K562 (cell line): Measurements from ENCODE around the gene NAP1L1. TPM values are rescaled to one million over a fixed set of nuclear protein-coding genes. Genes with fewer than 3 reads are reported as not detected.
A peak's percentile ranks its signal among the peaks of the same experiment; 100 is the strongest.

Source experiments
- ATAC-seq: fragments of 200-7000 bp; cut with Tn5 transposase; 3 replicates; pipeline ENCODE4 v1.9.1; 2020; ENCODE audit warnings: moderate library complexity
- BruUV-seq: library from RNA; stranded (reverse); fragments of 400-500 nt; replicated peaks from 2 replicates; lab custom pipeline; 2021; lab: Mats Ljungman, UMichigan
- CTCF ChIA-PET: fragments of 300-600 bp; formaldehyde crosslinking; extraction: SDS; loops from one replicate; lab custom pipeline; 2021; ENCODE audit warnings: low intra/inter-chr PET ratio; lab: Yijun Ruan, JAX
- POLR2A ChIA-PET: fragments of 300-600, 350-650 bp; sonication (Branson Sonifier 250); formaldehyde crosslinking; extraction: SDS; loops from one replicate; lab custom pipeline; 2021; ENCODE audit warnings: antibody characterized with exemption, inconsistent platforms; lab: Yijun Ruan, JAX
- DNase-seq, 4 experiments: peaks; one replicate each; pipeline versions ENCODE4 v3.0.0 to v3.0.0-alpha.2; 2011 to 2018; ENCODE audit warnings: low spot score in 3 of 4, mixed read lengths in 3 of 4; ENCODE audit errors: extremely low read depth in 1 of 4
- FAIRE-seq: peaks from 2 replicates; lab custom pipeline; 2011; peaks lifted over from hg19 to GRCh38; lab: Jason Lieb, UNC
- H2AFZ ChIP-seq: 2 replicates; pipeline ENCODE4 v1.6.0; 2011; ENCODE audit warnings: low read depth, low read length, control low read depth, inconsistent platforms
- H3K27ac ChIP-seq: fragments of 200-600 bp; 3 replicates; pipeline ENCODE4 v1.8.0; 2011; ENCODE audit warnings: low read depth, mild to moderate bottlenecking, control low read depth, inconsistent platforms, low read length, moderate library complexity, mixed read lengths; ENCODE audit errors: extremely low read depth
- H3K27me3 ChIP-seq, 2 experiments: fragments of 300-600 bp in 1 of 2; 2 replicates in 1 of 2; 3 replicates in 1 of 2; pipeline versions ENCODE4 v1.6.0 to v1.8.0; 2011; ENCODE audit warnings: inconsistent platforms in 2 of 2, low read length in 2 of 2, mild to moderate bottlenecking in 1 of 2, mixed read lengths in 1 of 2, moderate library complexity in 1 of 2; ENCODE audit not compliant: control insufficient read depth in 2 of 2, insufficient read depth in 2 of 2
- H3K36me3 ChIP-seq: fragments of 300-600 bp; 3 replicates; pipeline ENCODE4 v1.8.0; 2011; ENCODE audit warnings: mild to moderate bottlenecking, low read length, inconsistent platforms; ENCODE audit not compliant: control insufficient read depth, insufficient read depth
- H3K4me1 ChIP-seq, 2 experiments: fragments of 200-600 bp in 1 of 2; replicated peaks in 1 of 2; 2 replicates in 1 of 2; 3 replicates in 1 of 2; pipeline versions ENCODE4 v1.5.1 to v1.8.0; 2011; ENCODE audit warnings: inconsistent platforms in 2 of 2, low read length in 2 of 2, mild to moderate bottlenecking in 1 of 2, mixed read lengths in 1 of 2, moderate library complexity in 1 of 2; ENCODE audit not compliant: control insufficient read depth in 2 of 2, insufficient read depth in 2 of 2
- H3K4me2 ChIP-seq: 2 replicates; pipeline ENCODE4 v1.6.1; 2011; ENCODE audit warnings: low read length, control low read depth, inconsistent platforms, mixed read lengths; ENCODE audit not compliant: insufficient read depth
- H3K4me3 ChIP-seq: fragments of 200-600 bp; sonication (generic), shearing (Covaris generic); 2 replicates; pipeline ENCODE4 v1.5.1; 2016; ENCODE audit warnings: control low read depth, inconsistent platforms
- H3K79me2 ChIP-seq: fragments of 200-600 bp; 3 replicates; pipeline ENCODE4 v1.8.0; 2011; ENCODE audit warnings: low read length, inconsistent platforms; ENCODE audit not compliant: control insufficient read depth, insufficient read depth
- H3K9ac ChIP-seq, 2 experiments: 2 replicates each; pipeline versions ENCODE4 v1.6.0 to v1.6.1; 2011; ENCODE audit warnings: low read depth in 2 of 2, low read length in 2 of 2, control low read depth in 1 of 2, inconsistent platforms in 1 of 2, mild to moderate bottlenecking in 1 of 2, mixed read lengths in 1 of 2; ENCODE audit not compliant: insufficient read depth in 1 of 2
- H3K9me1 ChIP-seq: one replicate; pipeline ENCODE4 v1.6.0; 2011; ENCODE audit warnings: inconsistent platforms, mild to moderate bottlenecking, low read length, moderate library complexity; ENCODE audit not compliant: control insufficient read depth, insufficient read depth
- H3K9me3 ChIP-seq: replicated peaks from 2 replicates; pipeline ENCODE4 v1.5.1; 2011; ENCODE audit warnings: low read depth, low read length, inconsistent platforms; ENCODE audit not compliant: control insufficient read depth, insufficient read depth
- H4K20me1 ChIP-seq: replicated peaks from 2 replicates; pipeline ENCODE4 v1.6.1; 2011; ENCODE audit warnings: low read length, inconsistent platforms, mixed read lengths; ENCODE audit not compliant: control insufficient read depth, insufficient read depth
- DMBX1 ChIP-seq: fragments of 250-450 bp; sonication (Bioruptor Pico); IDR thresholded peaks from 2 replicates; pipeline ENCODE4 v1.8.0; 2022; ENCODE audit warnings: inconsistent platforms, mild to moderate bottlenecking, moderate library complexity, borderline replicate concordance
- ETV6 ChIP-seq, 3 experiments: fragments of 150-350 bp in 1 of 3; sonication (generic) in 1 of 3; formaldehyde crosslinking in 1 of 3; IDR thresholded peaks; 2 replicates each; pipeline versions ENCODE4 v1.6.1 to v1.8.0; 2014 to 2022; ENCODE audit warnings: borderline replicate concordance in 2 of 3, low read depth in 2 of 3, antibody characterized with exemption in 1 of 3, low read length in 1 of 3, mild to moderate bottlenecking in 1 of 3, missing genetic modification reagents in 1 of 3
- KAT2B ChIP-seq: IDR thresholded peaks from one replicate; pipeline ENCODE4 v1.6.1; 2012; ENCODE audit warnings: low read depth, mild to moderate bottlenecking, control low read depth, inconsistent platforms, low read length, moderate library complexity
- KLF16 ChIP-seq: IDR thresholded peaks from 2 replicates; pipeline ENCODE4 v1.6.1; 2016; ENCODE audit warnings: antibody characterized with exemption
- PHF8 ChIP-seq: fragments of 200-600 bp; sonication (generic); IDR thresholded peaks from 2 replicates; pipeline ENCODE4 v1.6.1; 2012; ENCODE audit warnings: mixed run types, mild to moderate bottlenecking, inconsistent platforms, low read length, moderate library complexity, borderline replicate concordance
- RCOR1 ChIP-seq, 2 experiments: IDR thresholded peaks; 2 replicates each; pipeline ENCODE4 v1.6.1; 2012; ENCODE audit warnings: low read depth in 2 of 2, low read length in 2 of 2, borderline replicate concordance in 1 of 2, improper control_type of control experiment in 1 of 2
- SREBF2 ChIP-seq: sonication (generic); formaldehyde crosslinking; IDR thresholded peaks from 2 replicates; pipeline ENCODE4 v1.4.0; 2020; ENCODE audit warnings: mild to moderate bottlenecking, missing genetic modification reagents
- ZFX ChIP-seq: sonication (generic); formaldehyde crosslinking; IDR thresholded peaks from 2 replicates; pipeline ENCODE4 v1.8.0; 2022; ENCODE audit warnings: mild to moderate bottlenecking, missing genetic modification reagents, moderate library complexity
- ZNF717 ChIP-seq: fragments of 250-450 bp; sonication (Bioruptor Pico); IDR thresholded peaks from 2 replicates; pipeline ENCODE4 v1.5.0; 2021
- WGBS: fragments of 100-300 bp; shearing (Covaris generic); methylation state at CpG from one replicate; pipeline ENCODE4 v1.1.6; 2016; ENCODE audit warnings: low coverage, mixed read lengths; ENCODE audit not compliant: insufficient coverage; ENCODE audit errors: missing lambda C conversion rate; 5-methylcytosine and 5-hydroxymethylcytosine counted together
- in situ Hi-C: fragments of 300-500 bp; cut with MboI; formaldehyde crosslinking; loops from 4 replicates; pipeline ENCODE4 v1.15.0; 2018; ENCODE audit warnings: inconsistent platforms, mixed read lengths
- intact Hi-C: fragments of 100-400 bp; cut with micrococcal nuclease; formaldehyde crosslinking; loops from 2 replicates; pipeline ENCODE4 v1.14.2; 2022
- polyA plus RNA-seq, 8 experiments: library from polyadenylated mRNA; depleted of rRNA in 4 of 8; stranded (reverse) in 5 of 8; unstranded in 3 of 8; fragments of >200 nt; fragmentation: Nextera tagmentation in 2 of 8; fragmentation: Illumina TruSeq in 1 of 8; extraction: Ambion mirVana in 2 of 8; extraction: Trizol in 1 of 8; gene quantifications; 2 replicates each; pipeline versions ENCODE4 v1.2.1 to v1.2.3, GENCODE V29; 2011 to 2014; ENCODE audit warnings: inconsistent platforms in 1 of 8, missing spikeins in 1 of 8
- total RNA-seq, 7 experiments: library from RNA; depleted of rRNA in 6 of 7; stranded (reverse); fragments of >200 nt in 6 of 7; fragmentation: Illumina TruSeq in 2 of 7; extraction: Trizol in 2 of 7; gene quantifications; 2 replicates each; pipeline versions ENCODE4 v1.2.1 to v1.2.3, GENCODE V29; 2011 to 2021; ENCODE audit warnings: low replicate concordance in 1 of 7
- TF ChIP-seq, protein P1 (sequence below): fragments of 250-450 bp; sonication (Bioruptor Pico); IDR thresholded peaks from 2 replicates; pipeline ENCODE4 v1.6.1; 2021; ENCODE audit warnings: mild to moderate bottlenecking
- TF ChIP-seq, protein P2 (sequence below): IDR thresholded peaks from 2 replicates; pipeline ENCODE4 v1.6.1; 2012; ENCODE audit warnings: low read depth, low read length, improper control_type of control experiment, borderline replicate concordance
- TF ChIP-seq, protein P3 (sequence below): fragments of 450-650 bp; formaldehyde crosslinking; IDR thresholded peaks from 2 replicates; pipeline ENCODE4 v1.4.0; 2022; ENCODE audit warnings: missing genetic modification characterization
- TF ChIP-seq, protein P4 (sequence below), 2 experiments: fragments of 450-650 bp; IDR thresholded peaks; 2 replicates each; pipeline ENCODE4 v1.6.1; 2016

NAP1L1 gene
- total and polyA plus RNA-seq, 9 of the 15 experiments (the other 6 are each of a cell fraction or from before 2014, with no cell fraction given) = 287 to 747 (median 450) TPM

DNA sequence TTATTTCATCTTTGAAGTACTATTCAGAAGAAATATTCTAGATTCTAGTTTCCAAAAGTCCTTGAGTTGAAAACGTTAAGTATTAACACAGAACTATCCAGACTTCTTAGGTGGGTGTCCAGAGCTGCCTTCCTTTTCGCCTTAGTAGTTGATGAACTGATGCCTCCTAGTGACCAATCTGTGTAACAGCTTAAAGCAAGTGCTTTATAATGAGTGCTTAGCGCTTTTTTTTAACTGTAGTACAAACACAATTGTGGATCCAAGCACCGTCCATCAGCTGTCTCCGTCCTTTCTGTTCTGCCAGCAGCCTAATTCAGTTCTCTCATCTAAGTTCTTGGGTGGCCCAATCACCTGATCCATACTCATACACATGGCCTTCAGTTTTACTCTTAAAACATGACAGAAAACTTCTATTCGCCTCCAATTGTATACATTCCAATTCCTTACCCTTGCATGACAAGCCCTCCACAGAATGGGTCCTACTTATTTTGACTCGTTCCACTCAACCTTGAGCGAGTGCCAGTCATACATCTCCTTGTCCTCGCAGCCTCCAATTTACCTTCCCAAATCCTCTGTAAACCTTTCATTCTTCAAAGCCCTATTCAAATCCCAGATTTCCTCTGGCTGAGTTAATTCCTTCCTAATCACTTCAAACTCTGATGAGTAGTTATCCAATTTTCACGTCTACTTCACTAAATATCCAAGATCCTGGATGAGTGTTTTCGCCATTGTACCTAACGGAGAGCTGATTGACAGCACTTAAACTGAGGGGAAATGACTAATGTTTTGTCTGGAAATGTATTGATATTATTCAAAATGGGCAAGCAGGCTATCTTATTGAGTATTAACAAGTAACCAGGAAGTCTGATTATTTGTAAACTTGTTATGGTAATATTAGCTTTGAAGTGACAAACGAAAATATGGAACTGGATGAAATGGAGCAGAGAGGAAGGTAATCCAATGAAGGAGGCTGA is 47.1 kb downstream of the NAP1L1 start:
- ChIA-PET POLR2A (interaction anchor here (0.7 to 1.1 kb wide), 3 partner anchors 11 to 312 kb away, joined by 3 read pairs; no protein-coding TSS in a partner anchor), CTCF (interaction anchor here (0.5 to 2.2 kb wide), 2 partner anchors 103 to 510 kb away, joined by 3 to 14 read pairs; no protein-coding TSS in a partner anchor)
- Histone ChIP-seq H3K9ac (no peak overlapping the region), H3K27ac (no peak overlapping the region), H3K9me1 (no peaks in the 10 kb centered on the region), H4K20me1 (no peaks in the 10 kb centered on the region), H3K4me1 (peaks cover 12 to 35% of the 10 kb centered on the region in 2 experiments; a peak in 4 of 5 replicates), H3K4me2 (no peak overlapping the region), H3K36me3 (no peaks in the 10 kb centered on the region), H2AFZ (0 out of 2 replicates have a peak overlapping the region, but pooled peaks have one; percentile 43), H3K27me3 (no peaks in the 10 kb centered on the region), H3K9me3 (no peaks in the 10 kb centered on the region), H3K79me2 (no peaks in the 10 kb centered on the region), H3K4me3 (no peak overlapping the region)
- FAIRE-seq = peak; percentile 91
- 18% methylated on average over 13 of the region's 13 CpGs for WGBS
- in situ Hi-C loops (loop anchor here (25.0 kb wide), 1 partner anchor 700 kb away; the partner anchor contains the start of genes CAPS2 and GLIPR1L1), intact Hi-C loops (loop anchor here (1.0 to 10.0 kb wide), 2 partner anchors 417 to 510 kb away; no protein-coding TSS in a partner anchor)
- peak; percentile 58 to 80 (median 62) for DNase-seq
- no TSS peak for BruUV-seq
- ATAC-seq = peak; percentile 77
- TF ChIP-seq ZNF717 (no peak), RCOR1 (IDR thresholded peaks at IDR 0.05; ENCODE audit: borderline replicate concordance in 1 of 2, low read depth in 2 of 2, low read length in 2 of 2) (no peak), ETV6 (IDR thresholded peaks at IDR 0.05; ENCODE audit: borderline replicate concordance in 1 of 2, low read depth in 2 of 2, low read length in 1 of 2) (no peak), ETV6 (CRISPR knock-in tag; IDR thresholded peaks at IDR 0.05; ENCODE audit: borderline replicate concordance) (no peak), PHF8 (no peak), KAT2B (no peak), SREBF2 (CRISPR knock-in tag) (no peak), DMBX1 (no peak), ZFX (CRISPR knock-in tag) (no peak), KLF16 (0 out of 2 replicates have a peak, but pooled peaks have one; percentile 17)
- TF ChIP-seq, protein P1, sequence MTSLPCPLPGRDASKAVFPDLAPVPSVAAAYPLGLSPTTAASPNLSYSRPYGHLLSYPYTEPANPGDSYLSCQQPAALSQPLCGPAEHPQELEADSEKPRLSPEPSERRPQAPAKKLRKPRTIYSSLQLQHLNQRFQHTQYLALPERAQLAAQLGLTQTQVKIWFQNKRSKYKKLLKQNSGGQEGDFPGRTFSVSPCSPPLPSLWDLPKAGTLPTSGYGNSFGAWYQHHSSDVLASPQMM = no peak
- TF ChIP-seq, protein P2, sequence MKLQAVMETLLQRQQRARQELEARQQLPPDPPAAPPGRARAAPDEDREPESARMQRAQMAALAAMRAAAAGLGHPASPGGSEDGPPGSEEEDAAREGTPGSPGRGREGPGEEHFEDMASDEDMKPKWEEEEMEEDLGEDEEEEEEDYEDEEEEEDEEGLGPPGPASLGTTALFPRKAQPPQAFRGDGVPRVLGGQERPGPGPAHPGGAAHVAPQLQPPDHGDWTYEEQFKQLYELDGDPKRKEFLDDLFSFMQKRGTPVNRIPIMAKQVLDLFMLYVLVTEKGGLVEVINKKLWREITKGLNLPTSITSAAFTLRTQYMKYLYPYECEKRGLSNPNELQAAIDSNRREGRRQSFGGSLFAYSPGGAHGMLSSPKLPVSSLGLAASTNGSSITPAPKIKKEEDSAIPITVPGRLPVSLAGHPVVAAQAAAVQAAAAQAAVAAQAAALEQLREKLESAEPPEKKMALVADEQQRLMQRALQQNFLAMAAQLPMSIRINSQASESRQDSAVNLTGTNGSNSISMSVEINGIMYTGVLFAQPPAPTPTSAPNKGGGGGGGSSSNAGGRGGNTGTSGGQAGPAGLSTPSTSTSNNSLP = 0 out of 2 replicates have a peak, but pooled peaks have one; percentile 18
- TF ChIP-seq, protein P3, sequence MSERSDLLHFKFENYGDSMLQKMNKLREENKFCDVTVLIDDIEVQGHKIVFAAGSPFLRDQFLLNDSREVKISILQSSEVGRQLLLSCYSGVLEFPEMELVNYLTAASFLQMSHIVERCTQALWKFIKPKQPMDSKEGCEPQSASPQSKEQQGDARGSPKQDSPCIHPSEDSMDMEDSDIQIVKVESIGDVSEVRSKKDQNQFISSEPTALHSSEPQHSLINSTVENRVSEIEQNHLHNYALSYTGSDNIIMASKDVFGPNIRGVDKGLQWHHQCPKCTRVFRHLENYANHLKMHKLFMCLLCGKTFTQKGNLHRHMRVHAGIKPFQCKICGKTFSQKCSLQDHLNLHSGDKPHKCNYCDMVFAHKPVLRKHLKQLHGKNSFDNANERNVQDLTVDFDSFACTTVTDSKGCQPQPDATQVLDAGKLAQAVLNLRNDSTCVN = no peak
- TF ChIP-seq, protein P4, sequence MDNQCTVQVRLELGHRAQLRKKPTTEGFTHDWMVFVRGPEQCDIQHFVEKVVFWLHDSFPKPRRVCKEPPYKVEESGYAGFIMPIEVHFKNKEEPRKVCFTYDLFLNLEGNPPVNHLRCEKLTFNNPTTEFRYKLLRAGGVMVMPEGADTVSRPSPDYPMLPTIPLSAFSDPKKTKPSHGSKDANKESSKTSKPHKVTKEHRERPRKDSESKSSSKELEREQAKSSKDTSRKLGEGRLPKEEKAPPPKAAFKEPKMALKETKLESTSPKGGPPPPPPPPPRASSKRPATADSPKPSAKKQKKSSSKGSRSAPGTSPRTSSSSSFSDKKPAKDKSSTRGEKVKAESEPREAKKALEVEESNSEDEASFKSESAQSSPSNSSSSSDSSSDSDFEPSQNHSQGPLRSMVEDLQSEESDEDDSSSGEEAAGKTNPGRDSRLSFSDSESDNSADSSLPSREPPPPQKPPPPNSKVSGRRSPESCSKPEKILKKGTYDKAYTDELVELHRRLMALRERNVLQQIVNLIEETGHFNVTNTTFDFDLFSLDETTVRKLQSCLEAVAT (IDR thresholded peaks at IDR 0.05) = no peak
